HG03342 (cell line): ENCODE data around the gene CIC.

Source experiments
- ATAC-seq: cut with Tn5 transposase; IDR thresholded peaks from one replicate; pipeline ENCODE4 v1.9.1; 2021; ENCODE audit warnings: mild to moderate bottlenecking, moderate library complexity; ENCODE audit not compliant: unreplicated experiment

Gene CIC

DNA sequence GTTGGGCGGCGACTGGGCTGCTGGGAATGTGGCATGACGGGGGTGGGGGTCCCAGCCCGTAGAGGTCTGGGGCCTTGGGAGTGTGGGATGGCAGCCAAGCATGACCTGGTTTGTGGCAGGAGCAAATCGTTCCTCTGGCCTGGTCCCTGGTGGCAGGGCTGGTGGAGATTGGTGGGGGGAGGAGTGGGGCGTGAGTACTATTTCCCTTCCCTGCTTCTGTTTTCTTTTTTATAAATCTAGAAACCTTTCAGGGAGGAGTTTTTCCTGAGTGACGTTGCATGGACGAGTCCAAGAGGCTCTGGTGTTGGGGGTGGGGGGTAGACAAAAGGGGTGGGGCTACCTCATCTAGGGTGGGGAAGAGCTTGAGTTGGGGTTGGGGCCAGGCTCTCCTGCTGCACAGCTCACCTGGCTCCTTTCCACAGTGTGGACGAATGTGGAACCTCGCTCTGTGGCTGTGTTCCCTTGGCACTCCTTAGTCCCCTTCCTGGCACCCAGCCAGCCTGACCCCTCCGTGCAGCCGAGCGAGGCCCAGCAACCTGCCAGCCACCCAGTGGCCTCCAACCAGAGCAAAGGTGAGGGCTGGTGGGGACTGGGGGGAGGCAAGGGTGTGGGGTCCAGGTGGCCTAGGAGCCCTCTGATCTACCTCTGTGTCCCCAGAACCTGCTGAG, 17.4 kb downstream of the CIC start:
- no peak for ATAC-seq

DNA sequence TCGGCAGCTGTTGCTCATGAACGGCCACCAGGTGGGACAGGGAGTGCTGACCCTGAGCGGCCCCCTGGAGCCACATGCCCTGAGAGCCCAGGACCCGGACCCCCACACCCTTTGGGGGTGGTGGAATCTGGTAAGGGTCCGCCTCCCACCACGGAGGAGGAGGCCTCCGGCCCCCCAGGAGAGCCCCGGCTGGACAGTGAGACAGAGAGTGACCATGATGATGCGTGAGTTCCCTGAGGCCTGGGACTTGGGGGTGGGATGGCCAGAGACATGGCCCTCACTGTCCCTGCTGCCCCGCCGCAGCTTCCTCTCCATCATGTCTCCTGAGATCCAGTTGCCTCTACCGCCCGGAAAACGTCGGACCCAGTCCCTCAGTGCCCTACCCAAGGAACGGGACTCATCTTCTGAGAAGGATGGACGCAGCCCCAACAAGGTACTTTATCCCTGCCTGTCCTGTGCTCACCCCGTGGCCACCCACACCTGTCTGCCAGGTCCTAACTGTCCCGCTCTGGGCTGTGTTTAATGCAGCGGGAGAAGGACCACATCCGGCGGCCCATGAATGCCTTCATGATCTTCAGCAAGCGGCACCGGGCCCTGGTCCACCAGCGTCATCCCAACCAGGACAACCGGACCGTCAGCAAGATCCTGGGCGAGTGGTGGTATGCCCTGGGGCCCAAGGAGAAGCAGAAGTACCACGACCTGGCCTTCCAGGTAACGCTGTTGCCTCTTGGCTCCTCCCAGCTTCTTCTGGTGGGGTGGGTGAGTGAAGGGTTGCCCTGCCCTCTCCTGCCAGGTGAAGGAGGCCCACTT, 18.2 kb downstream of the CIC start:
- no peak for ATAC-seq

DNA sequence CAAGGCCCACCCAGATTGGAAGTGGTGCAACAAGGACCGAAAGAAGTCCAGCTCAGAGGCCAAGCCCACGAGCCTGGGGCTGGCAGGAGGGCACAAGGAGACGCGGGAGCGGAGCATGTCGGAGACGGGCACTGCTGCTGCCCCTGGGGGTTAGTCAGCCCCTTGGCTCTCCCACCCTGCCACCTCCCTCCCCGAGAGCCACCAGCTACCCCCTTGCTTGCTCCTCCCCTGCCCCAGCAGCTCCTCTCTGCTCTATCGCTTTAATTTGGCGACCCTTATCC, 18.7 kb downstream of the CIC start:
- no peak for ATAC-seq

DNA sequence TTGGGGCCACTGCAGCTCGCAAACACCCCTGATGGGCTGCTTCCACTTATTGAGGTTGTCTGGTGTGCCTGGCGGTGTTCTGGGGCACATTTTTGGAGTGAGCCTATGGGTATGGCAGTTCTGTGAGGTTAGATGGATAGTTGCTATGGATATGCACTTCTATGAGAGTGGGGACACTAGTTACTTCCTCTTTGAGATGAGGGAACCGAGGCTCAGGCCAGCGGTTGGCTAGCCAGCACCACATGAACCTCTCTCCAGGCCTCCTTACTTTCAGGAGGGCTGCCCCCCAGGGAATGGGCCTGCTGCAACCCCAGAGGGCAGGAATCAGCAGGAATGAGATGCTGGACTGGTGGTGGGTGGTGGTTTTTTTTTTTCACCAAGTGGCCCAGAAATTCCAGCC, 19.3 kb downstream of the CIC start:
- ATAC-seq: no peak

DNA sequence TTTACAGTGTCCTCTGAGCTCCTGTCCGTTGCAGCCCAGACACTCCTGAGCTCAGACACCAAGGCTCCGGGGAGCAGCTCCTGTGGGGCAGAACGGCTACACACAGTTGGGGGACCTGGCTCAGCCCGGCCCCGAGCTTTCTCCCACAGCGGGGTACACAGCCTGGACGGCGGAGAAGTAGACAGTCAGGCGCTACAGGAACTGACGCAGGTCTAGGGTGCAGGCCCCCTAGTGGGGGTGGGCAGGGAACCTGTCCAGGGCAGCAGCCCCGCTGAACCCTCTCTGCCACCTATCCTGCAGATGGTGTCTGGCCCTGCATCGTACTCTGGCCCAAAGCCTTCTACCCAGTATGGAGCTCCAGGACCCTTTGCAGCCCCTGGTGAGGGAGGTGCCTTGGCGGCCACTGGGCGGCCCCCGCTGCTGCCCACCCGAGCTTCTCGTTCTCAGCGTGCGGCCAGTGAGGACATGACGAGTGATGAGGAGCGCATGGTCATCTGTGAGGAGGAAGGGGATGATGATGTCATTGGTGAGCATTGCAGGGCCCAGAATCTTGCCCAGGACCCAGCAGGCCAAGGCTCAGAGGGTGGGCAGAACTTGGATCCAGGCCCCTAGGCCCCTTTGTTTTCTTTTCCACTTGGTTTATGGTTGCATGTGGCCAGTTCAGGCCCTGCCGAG, 20.0 kb downstream of the CIC start:
- ATAC-seq: no peak

DNA sequence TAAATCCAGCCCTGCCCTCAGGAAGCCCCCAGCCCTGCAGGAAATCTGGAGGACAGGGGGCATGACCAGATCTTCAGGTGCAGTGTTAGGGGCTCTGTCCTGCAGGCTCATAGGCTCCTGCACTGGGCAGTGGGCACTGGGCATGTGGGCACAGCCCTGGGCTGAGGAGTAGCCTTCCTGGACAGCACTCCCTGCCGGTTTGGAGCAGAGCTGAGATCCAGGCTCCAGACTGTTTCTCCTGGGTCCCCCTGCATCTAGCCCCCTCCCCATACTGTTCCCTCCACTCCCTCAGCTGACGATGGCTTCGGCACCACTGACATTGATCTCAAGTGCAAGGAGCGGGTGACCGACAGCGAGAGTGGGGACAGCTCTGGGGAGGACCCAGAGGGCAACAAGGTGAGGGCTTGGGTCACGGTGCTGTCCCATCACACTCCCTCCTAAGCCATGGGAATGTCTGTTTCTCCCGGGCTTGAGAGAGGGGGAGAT, 20.5 kb downstream of the CIC start:
- no peak for ATAC-seq

DNA sequence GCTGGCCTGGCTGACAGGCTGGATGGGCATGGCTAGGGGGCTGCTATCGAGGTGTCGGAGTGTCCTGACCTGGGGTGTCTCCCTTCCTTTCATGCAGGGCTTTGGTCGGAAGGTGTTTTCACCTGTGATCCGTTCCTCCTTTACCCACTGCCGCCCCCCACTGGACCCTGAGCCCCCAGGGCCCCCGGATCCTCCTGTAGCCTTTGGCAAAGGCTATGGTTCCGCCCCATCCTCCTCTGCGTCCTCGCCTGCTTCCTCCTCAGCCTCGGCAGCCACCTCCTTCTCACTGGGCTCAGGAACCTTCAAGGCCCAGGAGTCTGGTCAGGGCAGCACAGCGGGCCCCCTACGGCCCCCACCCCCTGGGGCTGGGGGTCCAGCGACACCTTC, 21.1 kb downstream of the CIC start:
- ATAC-seq: no peak

DNA sequence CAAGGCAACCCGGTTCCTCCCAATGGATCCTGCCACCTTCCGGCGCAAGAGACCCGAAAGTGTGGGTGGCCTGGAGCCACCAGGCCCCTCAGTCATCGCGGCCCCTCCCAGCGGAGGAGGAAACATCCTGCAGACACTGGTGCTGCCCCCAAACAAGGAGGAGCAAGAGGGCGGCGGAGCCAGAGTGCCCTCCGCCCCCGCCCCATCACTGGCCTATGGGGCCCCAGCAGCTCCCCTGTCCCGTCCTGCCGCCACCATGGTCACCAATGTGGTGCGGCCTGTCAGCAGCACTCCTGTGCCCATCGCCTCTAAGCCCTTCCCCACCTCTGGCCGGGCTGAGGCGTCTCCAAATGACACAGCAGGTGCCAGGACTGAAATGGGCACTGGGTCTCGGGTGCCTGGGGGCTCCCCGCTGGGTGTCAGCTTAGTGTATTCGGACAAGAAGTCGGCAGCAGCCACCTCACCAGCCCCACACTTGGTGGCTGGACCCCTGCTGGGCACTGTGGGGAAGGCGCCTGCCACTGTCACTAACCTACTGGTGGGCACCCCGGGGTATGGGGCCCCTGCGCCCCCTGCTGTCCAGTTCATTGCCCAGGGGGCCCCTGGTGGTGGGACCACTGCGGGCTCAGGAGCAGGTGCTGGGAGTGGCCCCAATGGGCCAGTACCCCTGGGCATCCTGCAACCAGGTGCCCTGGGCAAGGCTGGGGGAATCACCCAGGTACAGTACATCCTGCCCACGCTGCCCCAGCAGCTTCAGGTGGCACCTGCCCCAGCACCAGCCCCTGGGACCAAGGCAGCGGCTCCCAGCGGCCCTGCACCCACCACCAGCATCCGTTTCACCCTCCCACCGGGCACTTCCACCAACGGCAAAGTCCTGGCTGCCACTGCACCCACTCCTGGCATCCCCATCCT, 21.7 kb downstream of the CIC start:
- ATAC-seq: no peak

DNA sequence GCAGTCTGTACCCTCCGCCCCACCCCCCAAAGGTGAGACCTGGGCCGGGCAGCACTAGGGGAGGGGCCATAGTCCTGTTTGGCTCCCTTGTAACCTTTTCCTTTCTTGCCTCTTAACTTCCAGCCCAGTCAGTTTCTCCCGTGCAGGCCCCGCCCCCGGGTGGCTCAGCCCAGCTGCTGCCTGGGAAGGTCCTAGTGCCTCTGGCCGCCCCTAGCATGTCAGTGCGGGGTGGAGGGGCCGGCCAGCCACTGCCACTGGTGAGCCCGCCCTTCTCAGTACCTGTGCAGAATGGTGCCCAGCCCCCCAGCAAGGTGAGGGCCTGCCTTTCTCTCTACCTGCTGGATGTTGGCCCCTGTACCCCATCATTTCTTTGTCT, 22.4 kb downstream of the CIC start:
- ATAC-seq: no peak

DNA sequence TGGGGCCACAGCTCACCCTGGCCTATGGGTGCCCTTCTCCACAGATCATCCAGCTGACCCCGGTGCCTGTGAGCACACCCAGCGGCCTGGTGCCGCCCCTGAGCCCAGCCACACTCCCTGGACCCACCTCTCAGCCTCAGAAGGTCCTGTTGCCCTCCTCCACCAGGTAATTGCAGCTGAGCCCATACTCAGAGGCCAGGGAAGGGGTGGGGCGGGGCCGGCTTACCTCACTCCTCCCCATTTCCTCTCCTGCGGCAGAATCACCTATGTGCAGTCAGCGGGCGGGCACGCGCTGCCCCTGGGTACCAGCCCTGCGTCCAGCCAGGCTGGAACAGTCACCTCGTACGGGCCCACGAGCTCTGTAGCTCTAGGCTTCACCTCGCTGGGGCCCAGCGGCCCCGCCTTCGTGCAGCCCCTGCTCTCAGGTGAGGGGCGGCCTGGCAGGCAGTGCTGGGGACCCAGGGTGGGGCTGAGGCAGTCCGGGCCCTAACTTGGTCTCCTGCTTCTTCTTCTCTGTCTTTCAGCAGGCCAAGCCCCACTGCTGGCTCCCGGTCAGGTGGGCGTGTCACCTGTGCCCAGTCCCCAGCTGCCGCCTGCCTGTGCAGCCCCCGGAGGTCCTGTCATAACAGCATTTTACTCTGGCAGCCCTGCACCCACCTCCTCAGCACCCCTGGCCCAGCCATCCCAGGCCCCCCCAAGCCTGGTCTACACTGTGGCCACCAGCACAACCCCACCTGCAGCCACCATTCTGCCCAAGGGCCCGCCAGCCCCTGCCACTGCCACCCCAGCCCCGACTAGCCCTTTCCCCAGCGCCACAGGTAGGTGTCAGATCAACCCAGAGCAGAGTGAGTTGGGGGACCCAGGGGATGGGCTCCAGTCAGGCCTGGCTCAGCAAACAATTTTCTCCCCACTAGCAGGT, 23.2 kb downstream of the CIC start:
- no peak for ATAC-seq

DNA sequence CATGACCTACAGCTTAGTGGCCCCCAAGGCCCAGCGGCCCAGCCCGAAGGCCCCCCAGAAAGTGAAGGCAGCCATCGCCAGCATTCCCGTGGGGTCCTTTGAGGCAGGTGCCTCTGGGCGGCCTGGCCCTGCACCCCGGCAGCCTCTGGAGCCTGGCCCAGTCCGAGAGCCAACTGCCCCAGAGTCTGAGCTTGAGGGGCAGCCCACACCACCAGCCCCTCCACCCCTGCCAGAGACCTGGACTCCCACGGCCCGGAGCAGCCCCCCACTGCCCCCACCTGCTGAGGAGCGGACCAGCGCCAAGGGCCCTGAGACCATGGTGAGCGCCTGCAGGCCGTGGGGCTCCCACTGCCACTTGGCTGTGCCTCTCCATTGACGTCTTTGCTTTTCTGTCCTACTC, 23.9 kb downstream of the CIC start:
- no peak for ATAC-seq

DNA sequence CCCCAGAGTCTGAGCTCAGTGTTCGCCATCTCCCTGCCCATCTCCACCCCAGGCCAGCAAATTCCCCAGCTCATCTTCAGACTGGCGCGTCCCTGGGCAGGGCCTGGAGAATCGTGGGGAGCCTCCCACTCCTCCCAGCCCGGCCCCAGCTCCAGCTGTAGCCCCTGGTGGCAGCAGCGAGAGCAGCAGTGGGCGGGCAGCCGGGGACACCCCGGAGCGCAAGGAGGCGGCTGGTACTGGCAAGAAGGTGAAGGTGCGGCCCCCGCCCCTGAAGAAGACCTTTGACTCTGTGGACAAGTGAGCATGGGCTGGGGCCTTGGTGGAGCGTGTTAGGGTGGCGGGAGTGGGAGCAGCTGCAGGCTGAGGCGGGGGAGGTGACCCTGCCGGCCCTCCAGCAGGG, 24.5 kb downstream of the CIC start:
- no peak for ATAC-seq

DNA sequence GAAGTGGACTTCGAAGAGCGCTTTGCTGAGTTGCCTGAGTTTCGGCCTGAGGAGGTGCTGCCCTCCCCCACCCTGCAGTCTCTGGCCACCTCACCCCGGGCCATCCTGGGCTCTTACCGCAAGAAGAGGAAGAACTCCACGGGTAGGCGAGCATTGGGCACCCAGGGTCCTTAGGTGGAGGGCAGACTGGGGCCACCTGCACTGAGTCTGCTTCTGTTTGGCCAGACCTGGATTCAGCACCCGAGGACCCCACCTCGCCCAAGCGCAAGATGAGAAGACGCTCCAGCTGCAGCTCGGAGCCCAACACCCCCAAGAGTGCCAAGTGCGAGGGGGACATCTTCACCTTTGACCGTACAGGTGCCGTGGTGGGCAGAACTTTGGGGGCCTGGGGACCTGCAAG, 24.9 kb downstream of the CIC start:
- no peak for ATAC-seq

DNA sequence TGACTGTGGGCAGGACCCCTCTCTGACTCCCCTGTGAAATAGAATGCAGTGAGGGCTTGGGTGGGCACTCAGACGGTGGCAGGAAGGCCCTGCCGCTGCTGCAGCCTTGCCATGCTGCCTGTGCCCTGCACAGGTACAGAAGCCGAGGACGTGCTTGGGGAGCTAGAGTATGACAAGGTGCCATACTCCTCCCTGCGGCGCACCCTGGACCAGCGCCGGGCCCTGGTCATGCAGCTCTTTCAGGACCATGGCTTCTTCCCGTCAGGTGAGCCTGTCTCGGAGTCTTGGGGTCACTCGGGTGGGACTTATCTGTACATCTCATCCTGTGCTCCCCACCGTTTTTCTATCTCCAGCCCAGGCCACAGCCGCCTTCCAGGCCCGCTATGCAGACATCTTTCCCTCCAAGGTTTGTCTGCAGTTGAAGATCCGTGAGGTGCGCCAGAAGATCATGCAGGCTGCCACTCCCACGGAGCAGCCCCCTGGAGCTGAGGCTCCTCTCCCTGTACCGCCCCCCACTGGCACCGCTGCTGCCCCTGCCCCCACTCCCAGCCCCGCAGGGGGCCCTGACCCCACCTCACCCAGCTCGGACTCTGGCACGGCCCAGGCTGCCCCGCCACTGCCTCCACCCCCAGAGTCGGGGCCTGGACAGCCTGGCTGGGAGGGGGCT, 25.6 kb downstream of the CIC start:
- no peak for ATAC-seq

DNA sequence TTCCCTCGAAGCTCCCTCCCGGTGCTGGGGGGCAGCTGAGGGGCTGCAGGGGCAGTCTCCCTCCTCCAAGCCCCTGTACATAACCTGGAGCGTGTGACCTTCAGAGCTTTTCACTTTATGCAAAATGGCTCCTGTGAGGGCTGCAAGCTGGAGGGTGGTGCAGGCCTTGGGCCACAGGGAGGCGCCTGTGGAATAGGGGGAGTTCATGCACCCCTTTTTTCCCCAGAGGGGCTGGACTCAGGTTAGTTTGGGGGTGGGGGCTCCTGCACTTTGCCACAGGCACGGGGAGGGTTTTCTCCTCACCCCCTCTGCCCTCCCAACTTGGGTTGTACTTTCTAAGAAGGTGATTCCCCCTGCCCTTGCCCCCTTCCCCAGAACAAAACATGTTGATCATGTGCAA, 26.3 kb downstream of the CIC start:
- ATAC-seq: no peak

DNA sequence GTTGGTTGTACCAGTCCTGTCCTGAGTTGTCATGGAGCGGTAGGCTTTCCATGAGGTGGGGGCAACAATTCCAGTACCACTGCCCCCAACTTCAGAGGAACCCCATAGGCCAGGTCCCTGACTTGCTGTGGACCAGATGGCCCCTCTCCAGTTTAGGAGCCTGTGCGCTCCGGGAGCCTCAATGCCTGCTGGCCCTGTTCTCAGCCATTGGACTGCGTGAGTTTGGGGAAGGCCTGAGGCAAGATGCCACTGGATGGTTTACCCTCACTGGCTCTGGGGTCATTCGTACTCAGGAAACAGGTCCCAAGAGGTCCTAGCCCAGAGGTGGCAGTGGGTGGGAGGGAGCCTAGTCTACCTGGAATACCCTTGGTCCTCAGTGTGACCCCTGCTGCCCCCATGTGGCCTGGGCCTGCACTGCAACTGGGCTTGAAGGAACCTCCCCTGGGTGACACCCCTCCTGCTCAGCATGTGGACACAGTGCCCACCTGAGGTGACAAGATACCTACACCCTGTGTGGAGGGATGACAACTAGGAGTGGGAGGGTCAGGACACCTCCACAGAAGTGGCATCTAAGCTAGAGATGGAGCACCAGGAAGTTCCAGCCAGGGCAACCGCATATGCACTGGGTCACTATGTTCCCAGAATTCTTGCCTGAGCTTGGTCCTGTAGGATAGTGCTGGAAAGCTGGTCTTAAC, 26.9 kb downstream of the CIC start:
- no peak for ATAC-seq

DNA sequence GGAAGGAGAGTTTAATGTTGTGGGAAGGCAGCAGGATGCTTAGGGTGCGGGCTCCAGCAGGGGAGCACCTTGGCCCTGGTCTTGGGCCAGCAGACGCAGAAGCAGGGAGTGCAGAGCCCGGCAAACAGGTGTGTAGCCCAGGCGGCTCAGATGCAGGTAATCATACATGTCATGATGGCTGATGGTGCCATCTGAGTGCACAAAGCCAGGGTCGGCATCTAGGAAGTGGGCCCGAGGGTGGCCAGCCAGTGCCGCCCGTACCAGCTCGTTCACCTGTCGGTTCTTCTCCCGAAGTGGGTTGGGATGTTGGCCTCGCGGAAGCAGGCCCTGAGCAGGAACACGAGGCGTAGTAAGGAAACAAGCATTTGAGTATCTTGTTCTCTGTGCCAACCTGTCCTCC, 28.0 kb downstream of the CIC start:
- no peak for ATAC-seq

DNA sequence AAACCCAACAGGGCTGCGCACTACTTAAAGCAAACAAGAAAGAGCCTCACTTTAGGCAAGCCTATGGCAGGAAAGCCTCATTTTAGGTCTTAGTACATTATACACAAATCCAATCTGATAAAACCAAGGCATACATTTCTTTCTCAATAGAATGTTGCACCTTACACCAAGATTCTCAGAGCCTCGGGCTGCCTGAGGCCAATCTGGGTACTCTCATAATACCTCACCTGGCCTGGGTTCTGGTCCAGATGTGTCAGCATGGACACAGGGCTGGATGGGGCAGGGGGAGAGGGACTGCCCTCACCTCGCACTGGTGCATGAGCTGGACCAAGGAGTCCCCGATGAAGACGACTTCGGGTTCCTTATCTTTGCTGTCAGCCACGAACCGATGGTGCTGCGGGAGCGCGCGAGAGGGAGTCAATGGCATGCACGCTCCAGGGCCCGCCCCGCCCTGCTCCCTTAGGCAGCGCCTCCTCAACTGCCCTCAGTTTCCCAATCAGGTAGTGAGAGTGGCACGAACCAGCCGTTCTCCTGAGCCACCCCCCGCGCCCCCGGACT, 32.7 kb downstream of the CIC start, which contains the start of gene PRR19:
TSS of gene PRR19 (plus strand) at position 487 of the 558 bp plus-strand sequence. CDS start 7,453 bp downstream, outside the sequence.
- no peak for ATAC-seq

DNA sequence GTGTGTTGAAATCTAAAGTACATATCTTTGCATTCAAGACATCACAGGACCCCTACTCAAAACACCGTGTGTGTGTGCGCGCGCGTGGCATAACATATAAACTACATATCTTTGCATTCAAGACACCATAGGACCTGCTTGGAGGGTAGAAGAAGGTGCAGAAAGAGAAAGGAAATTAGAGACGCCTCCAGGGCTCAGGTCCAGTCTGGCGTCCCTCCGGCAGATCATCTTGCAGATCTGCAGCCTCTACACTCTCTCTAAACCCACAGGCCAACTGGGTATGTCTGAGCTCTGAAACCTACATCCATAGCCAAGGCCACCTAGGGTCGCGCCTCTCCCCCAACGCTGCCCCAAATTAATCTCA, 34.0 kb downstream of the CIC start:
- no peak for ATAC-seq
